Measurements from ENCODE around the gene PLCG2. TPM values are rescaled to one million over a fixed set of nuclear protein-coding genes. Genes with fewer than 3 reads are reported as not detected.
A peak's percentile ranks its signal among the peaks of the same experiment; 100 is the strongest.
"Not testable (repeated sequence)": the region's sequence is repeated elsewhere in the genome, so short reads cannot be mapped to it uniquely, and the experiment has no call there.

The PLCG2 gene
- total RNA-seq, 2 experiments from 2014 or later = 7.0 to 7.6 TPM

DNA sequence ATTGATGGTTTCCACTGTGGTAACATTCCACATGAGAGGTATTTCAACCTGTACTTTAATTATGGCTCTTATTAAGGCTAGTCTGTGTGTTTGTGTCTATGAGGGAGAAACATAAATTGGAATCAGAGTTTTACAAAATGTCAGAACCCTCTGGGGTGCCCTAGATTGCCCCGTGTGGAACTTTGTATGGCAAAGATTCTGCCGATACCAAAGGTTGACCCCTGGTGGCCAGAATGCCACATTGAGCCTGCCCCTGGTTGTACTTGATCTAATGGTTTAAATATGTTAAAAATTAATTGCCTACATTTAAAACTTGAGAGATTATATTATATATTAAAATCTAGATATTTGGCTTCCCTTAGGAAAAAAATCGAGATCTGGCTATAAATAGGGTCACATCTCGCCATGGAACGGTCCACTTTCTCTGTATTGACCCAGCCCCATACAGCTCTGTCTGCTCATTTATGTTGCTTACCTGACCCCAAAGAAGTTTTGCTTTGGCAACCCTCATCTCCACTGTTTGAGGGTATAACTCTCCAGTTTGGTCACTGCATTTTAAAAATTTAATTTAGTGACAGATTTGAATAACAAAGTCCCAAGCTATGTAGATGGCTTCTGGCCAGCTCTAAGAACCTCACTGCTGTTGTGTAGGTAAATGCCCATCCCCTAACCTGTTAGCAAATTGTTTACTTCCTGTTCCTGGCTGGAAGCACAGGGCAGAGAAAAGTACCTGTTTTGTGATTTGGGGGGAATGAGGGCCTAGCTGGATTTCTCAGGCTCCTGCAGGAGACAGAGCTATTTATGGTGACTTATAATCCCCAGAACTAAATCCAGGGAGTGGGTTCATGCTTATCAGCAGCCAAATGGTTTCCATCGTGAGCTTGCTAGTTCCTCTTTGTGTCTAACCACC lies 95.0 kb downstream of the PLCG2 start:
- peak; percentile 75 for DNase-seq
- peaks cover 2% of the 10 kb centered on the region for H3K27me3 Mint-ChIP-seq
- ATAC-seq = peak; percentile 86
- ChIA-PET POLR2A (no interaction called here), CTCF (interaction anchor here (0.6 to 5.2 kb wide), 24 partner anchors 9 to 1561 kb away, joined by 3 to 33 read pairs (median 3); no protein-coding TSS in a partner anchor)
- H3K4me3 Mint-ChIP-seq = no peak overlapping the region
- no peak overlapping the region for H3K27ac Mint-ChIP-seq
- intact Hi-C loops (cut with DNase I, micrococcal nuclease) = loop anchor here (1.0 to 10.0 kb wide), 4 partner anchors 79 to 507 kb away; partner anchors contain the start of gene PLCG2 (in 1 of the 2)
- no peaks in the 10 kb centered on the region for H3K36me3 Mint-ChIP-seq (ENCODE audit: low read depth)
- peaks cover 3% of the 10 kb centered on the region for H3K4me1 Mint-ChIP-seq
- H3K9me3 Mint-ChIP-seq (ENCODE audit: low read depth) = no peaks in the 10 kb centered on the region

DNA sequence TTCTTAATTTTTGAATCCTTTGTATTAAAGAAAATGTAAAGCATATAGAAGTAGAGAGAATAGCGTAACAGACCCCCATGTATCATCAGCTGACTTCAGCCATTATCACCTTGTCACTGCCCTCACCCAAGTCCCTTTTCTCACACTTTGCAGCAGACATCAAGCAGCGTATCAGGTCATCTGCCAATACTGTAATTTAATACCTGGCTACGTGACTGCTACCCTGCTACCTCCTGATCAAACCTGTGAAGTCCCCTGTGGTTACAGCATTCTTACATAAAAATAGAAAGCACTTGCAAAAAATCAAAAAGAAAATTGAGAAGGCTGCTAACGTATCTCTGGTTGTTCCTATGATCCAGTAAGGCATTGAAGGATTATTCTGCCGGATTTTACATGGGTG lies 96.4 kb downstream of the PLCG2 start:
- intact Hi-C loops (cut with DNase I, micrococcal nuclease) = loop anchor here in 1 of 2 experiments (10.0 kb wide), 1 partner anchor 81 kb away; no protein-coding TSS in a partner anchor
- ChIA-PET POLR2A (no interaction called here), CTCF (interaction anchor here (0.6 to 5.2 kb wide), 6 partner anchors 11 to 840 kb away, joined by 3 to 33 read pairs (median 3); partner anchors contain the start of gene ATMIN)
- Mint-ChIP-seq H3K27me3 (no peaks in the 10 kb centered on the region), H3K27ac (no peak overlapping the region), H3K9me3 (ENCODE audit: low read depth) (no peaks in the 10 kb centered on the region), H3K36me3 (ENCODE audit: low read depth) (no peaks in the 10 kb centered on the region), H3K4me3 (no peak overlapping the region), H3K4me1 (peaks cover 3% of the 10 kb centered on the region)
- no peak for DNase-seq
- ATAC-seq = no peak

GRCh38 chr16:81876273-81876900 lies 97.3 kb downstream of the PLCG2 start:
- POLR2A ChIA-PET = no interaction called here
- CTCF ChIA-PET = interaction anchor here (0.6 to 5.2 kb wide), 5 partner anchors 10 to 372 kb away, joined by 3 to 33 read pairs (median 3); no protein-coding TSS in a partner anchor
- no peak overlapping the region for H3K4me3 Mint-ChIP-seq
- DNase-seq (no peak), ATAC-seq (no peak)
- peaks cover 3% of the 10 kb centered on the region for H3K4me1 Mint-ChIP-seq
- no peaks in the 10 kb centered on the region for H3K9me3 Mint-ChIP-seq (ENCODE audit: low read depth)
- H3K27ac Mint-ChIP-seq = no peak overlapping the region
- no peaks in the 10 kb centered on the region for H3K36me3 Mint-ChIP-seq (ENCODE audit: low read depth)
- no peaks in the 10 kb centered on the region for H3K27me3 Mint-ChIP-seq
- intact Hi-C loops (cut with DNase I, micrococcal nuclease) = loop anchor here in 1 of 2 experiments (10.0 kb wide), 1 partner anchor 82 kb away; no protein-coding TSS in a partner anchor

DNA sequence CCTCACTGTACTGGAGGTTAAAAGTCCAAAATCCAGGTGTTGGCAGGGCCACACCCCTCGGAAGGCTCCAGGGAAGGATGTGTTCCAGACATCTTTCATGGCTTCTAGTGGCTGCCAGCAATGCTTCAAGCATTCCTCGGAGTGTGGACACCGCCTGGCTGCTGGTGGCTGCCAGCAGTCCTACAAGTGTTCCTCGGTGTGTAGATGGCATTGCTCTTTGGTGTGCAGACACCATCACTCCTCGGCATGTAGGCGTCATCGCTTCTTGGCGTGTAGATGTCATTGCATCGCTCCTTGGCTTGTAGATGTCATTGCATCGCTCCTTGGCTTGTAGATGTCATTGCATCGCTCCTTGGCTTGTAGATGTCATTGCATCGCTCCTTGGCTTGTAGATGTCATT lies 98.4 kb downstream of the PLCG2 start:
- H3K4me3 Mint-ChIP-seq; H3K4me1 Mint-ChIP-seq; H3K27ac Mint-ChIP-seq; ATAC-seq; CTCF ChIA-PET; H3K9me3 Mint-ChIP-seq (ENCODE audit: low read depth); DNase-seq; H3K36me3 Mint-ChIP-seq (ENCODE audit: low read depth); H3K27me3 Mint-ChIP-seq; POLR2A ChIA-PET: not testable (repeated sequence)
- intact Hi-C loops (cut with DNase I, micrococcal nuclease) = loop anchor here in 1 of 2 experiments (10.0 kb wide), 1 partner anchor 83 kb away; no protein-coding TSS in a partner anchor

DNA sequence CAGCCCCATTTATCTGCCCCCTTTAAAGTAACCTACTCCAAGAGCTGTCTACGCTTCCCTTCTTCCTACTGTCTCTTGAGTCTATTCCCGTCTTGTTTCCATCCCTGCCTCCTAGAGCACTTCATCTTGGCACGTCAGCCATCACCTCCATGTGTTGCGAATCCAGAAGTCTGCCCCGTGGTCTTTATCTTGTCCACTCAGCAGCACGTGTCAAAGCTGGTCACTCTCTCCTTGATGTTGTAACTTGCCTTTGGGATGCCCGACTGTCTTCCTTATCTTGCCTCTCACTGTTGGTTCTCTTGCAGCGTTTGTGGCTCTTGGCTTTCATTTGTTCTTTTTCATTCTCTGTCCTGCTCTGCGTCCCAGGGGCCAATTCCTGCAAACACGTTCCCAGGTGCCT lies 99.4 kb downstream of the PLCG2 start:
- intact Hi-C loops (cut with DNase I, micrococcal nuclease) = loop anchor here in 1 of 2 experiments (10.0 kb wide), 1 partner anchor 84 kb away; no protein-coding TSS in a partner anchor
- ChIA-PET POLR2A (no interaction called here), CTCF (interaction anchor here (0.8 to 1.1 kb wide), 3 partner anchors 10 to 59 kb away, joined by 3 to 4 read pairs (median 3); no protein-coding TSS in a partner anchor)
- no peaks in the 10 kb centered on the region for H3K27me3 Mint-ChIP-seq
- H3K4me3 Mint-ChIP-seq = no peak overlapping the region
- H3K4me1 Mint-ChIP-seq = peaks cover 3% of the 10 kb centered on the region
- H3K27ac Mint-ChIP-seq = no peak overlapping the region
- H3K36me3 Mint-ChIP-seq (ENCODE audit: low read depth) = no peaks in the 10 kb centered on the region
- no peaks in the 10 kb centered on the region for H3K9me3 Mint-ChIP-seq (ENCODE audit: low read depth)
- no peak for ATAC-seq
- DNase-seq = no peak

- ChIA-PET POLR2A (no interaction called here), CTCF (interaction anchor here (0.5 to 1.3 kb wide), 5 partner anchors 8 to 118 kb away, joined by 3 to 4 read pairs (median 4); no protein-coding TSS in a partner anchor)
- no peak for ATAC-seq
- Mint-ChIP-seq H3K4me1 (no peaks in the 10 kb centered on the region), H3K36me3 (ENCODE audit: low read depth) (no peaks in the 10 kb centered on the region), H3K27ac (no peak overlapping the region), H3K9me3 (ENCODE audit: low read depth) (no peaks in the 10 kb centered on the region), H3K27me3 (no peaks in the 10 kb centered on the region), H3K4me3 (no peak overlapping the region)
- peak; percentile 40 for DNase-seq
- intact Hi-C loops (cut with DNase I, micrococcal nuclease) = loop anchor here in 1 of 2 experiments (10.0 kb wide), 1 partner anchor 85 kb away; no protein-coding TSS in a partner anchor
Measured at GRCh38 chr16:81879625-81880024, 100.5 kb downstream of the PLCG2 start.

DNA sequence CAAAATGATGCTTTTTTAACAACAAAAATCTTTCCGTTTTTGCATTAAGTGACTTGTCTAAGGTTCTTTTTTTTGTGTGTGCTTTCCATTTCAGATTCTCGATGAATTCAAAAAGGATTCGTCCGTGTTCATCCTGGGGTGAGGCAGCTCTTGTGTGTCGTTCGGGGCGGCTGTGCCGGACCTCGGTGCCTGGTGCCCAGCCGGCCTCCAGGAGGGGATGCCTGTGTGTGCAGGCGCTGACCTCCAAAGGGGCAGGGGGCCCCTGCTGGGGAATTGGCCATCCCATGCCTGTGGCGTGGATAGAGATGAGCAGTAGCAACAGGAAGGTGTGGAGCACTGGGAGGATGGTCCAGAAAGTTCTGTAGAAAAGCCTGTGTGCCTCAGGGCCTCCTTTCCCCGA lies 101.7 kb downstream of the PLCG2 start:
- intact Hi-C loops (cut with DNase I, micrococcal nuclease) = no loop called here

DNA sequence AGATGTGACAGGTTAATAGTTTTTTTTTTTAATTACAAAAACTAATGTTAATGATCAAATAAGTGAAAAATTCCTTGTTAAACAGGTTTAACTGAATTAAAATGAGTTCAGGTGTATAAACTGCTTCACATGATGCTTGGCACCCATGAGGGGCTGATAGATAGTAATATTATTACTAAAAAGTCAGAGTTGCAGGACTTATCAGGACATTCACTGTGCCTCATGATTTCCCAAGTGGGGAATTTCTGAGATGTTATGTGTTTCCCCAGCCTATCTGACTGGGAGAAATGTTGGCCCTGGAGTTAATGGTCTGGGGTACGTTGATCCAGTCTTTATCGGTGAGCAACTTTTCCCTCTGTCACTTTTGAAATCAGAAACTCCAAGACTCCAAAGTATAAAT lies 102.1 kb downstream of the PLCG2 start:
- CTCF ChIA-PET = no interaction called here
- intact Hi-C loops (cut with DNase I, micrococcal nuclease) = no loop called here
- Mint-ChIP-seq H3K36me3 (ENCODE audit: low read depth) (no peaks in the 10 kb centered on the region), H3K9me3 (ENCODE audit: low read depth) (no peaks in the 10 kb centered on the region), H3K27me3 (no peaks in the 10 kb centered on the region), H3K27ac (no peak overlapping the region), H3K4me1 (no peaks in the 10 kb centered on the region), H3K4me3 (no peak overlapping the region)
- ATAC-seq (no peak), DNase-seq (no peak)
- POLR2A ChIA-PET = no interaction called here

More for the DNA sequence above, 101.7 kb downstream of the PLCG2 start:
- H3K27me3 Mint-ChIP-seq = no peaks in the 10 kb centered on the region
- H3K4me3 Mint-ChIP-seq = no peak overlapping the region
- no peaks in the 10 kb centered on the region for H3K4me1 Mint-ChIP-seq
- CTCF ChIA-PET = no interaction called here
- POLR2A ChIA-PET = no interaction called here
- no peak overlapping the region for H3K27ac Mint-ChIP-seq
- H3K9me3 Mint-ChIP-seq (ENCODE audit: low read depth) = no peaks in the 10 kb centered on the region
- DNase-seq (no peak), ATAC-seq (no peak)
- no peaks in the 10 kb centered on the region for H3K36me3 Mint-ChIP-seq (ENCODE audit: low read depth)

DNA sequence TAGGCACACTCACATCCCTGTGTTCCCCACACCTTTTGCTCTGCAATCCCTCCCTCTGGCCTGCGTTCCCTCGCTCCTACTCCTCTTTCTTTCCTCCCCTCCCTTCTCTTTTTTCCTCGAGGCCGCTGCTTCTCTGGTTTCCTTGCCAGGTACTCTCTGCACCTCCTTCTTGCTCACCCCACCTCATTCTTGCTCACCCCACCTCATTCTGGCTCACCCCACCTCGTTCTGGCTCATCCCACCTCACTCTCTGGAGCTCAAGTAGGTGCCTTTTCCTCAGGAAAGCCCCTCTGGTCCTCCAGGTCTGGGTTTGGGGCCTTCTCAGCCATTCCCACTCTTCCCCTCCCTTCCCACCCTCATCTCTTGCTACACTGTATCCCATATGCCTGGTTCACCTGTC lies 103.5 kb downstream of the PLCG2 start:
- ChIA-PET CTCF (interaction anchor here (0.7 kb wide), 1 partner anchor 251 kb away, joined by 3 read pairs; no protein-coding TSS in a partner anchor), POLR2A (no interaction called here)
- intact Hi-C loops (cut with DNase I, micrococcal nuclease) = no loop called here
- Mint-ChIP-seq H3K4me1 (no peaks in the 10 kb centered on the region), H3K27ac (no peak overlapping the region), H3K27me3 (no peaks in the 10 kb centered on the region), H3K4me3 (no peak overlapping the region), H3K9me3 (ENCODE audit: low read depth) (no peaks in the 10 kb centered on the region), H3K36me3 (ENCODE audit: low read depth) (no peaks in the 10 kb centered on the region)
- DNase-seq (no peak), ATAC-seq (no peak)

GRCh38 chr16:81883235-81883634 lies 104.1 kb downstream of the PLCG2 start:
- ATAC-seq (no peak), DNase-seq (no peak)
- no peak overlapping the region for H3K27ac Mint-ChIP-seq
- ChIA-PET CTCF (interaction anchor here (0.7 kb wide), 2 partner anchors 77 to 250 kb away, joined by 3 read pairs; no protein-coding TSS in a partner anchor), POLR2A (no interaction called here)
- H3K36me3 Mint-ChIP-seq (ENCODE audit: low read depth) = no peaks in the 10 kb centered on the region
- H3K4me3 Mint-ChIP-seq = no peak overlapping the region
- intact Hi-C loops (cut with DNase I, micrococcal nuclease) = no loop called here
- no peaks in the 10 kb centered on the region for H3K4me1 Mint-ChIP-seq
- H3K9me3 Mint-ChIP-seq (ENCODE audit: low read depth) = no peaks in the 10 kb centered on the region
- H3K27me3 Mint-ChIP-seq = no peaks in the 10 kb centered on the region

GRCh38 chr16:81885976-81886586 lies 107.0 kb downstream of the PLCG2 start:
- H3K9me3 Mint-ChIP-seq (ENCODE audit: low read depth) = no peaks in the 10 kb centered on the region
- no peak overlapping the region for H3K27ac Mint-ChIP-seq
- CTCF ChIA-PET = interaction anchor here (0.7 to 4.6 kb wide), 12 partner anchors 9 to 520 kb away, joined by 3 to 33 read pairs (median 3); no protein-coding TSS in a partner anchor
- DNase-seq (peak; percentile 42), ATAC-seq (peak; percentile 71)
- POLR2A ChIA-PET = no interaction called here
- H3K27me3 Mint-ChIP-seq = no peaks in the 10 kb centered on the region
- intact Hi-C loops (cut with DNase I, micrococcal nuclease) = loop anchor here in 1 of 2 experiments (5.0 kb wide), 1 partner anchor 519 kb away; no protein-coding TSS in a partner anchor
- H3K36me3 Mint-ChIP-seq (ENCODE audit: low read depth) = no peaks in the 10 kb centered on the region
- no peaks in the 10 kb centered on the region for H3K4me1 Mint-ChIP-seq
- H3K4me3 Mint-ChIP-seq = no peak overlapping the region
